Hepatic stellate cell (primary cell): ENCODE measurements around the gene IRAK2.
A peak's percentile ranks its signal among the peaks of the same experiment; 100 is the strongest.

Source experiments
- DNase-seq: peaks from one replicate; pipeline ENCODE4 v3.0.0; 2011; ENCODE audit warnings: low spot score

Gene IRAK2

GRCh38 chr3:10224794-10225665 is 60.3 kb downstream of the IRAK2 start:
- peak; percentile 79 for DNase-seq

DNA sequence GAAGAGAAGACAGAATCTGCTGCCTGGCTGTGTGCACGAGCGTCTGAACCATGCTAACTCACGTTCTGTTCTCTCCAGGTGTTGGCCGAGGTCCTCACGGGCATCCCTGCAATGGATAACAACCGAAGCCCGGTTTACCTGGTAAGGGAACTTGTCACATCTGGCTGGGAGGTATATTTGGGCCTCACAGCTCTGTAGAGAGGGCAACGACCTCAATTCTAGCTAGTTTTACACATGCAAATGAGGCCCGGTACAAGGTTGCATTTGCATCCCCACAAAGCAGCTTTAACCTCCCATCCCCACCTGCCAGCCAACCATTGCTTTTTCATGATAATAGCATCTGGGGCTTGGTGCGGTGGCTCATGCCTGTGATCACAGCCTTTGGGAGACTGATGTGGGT is 61.6 kb downstream of the IRAK2 start:
- DNase-seq, result no peak

DNA sequence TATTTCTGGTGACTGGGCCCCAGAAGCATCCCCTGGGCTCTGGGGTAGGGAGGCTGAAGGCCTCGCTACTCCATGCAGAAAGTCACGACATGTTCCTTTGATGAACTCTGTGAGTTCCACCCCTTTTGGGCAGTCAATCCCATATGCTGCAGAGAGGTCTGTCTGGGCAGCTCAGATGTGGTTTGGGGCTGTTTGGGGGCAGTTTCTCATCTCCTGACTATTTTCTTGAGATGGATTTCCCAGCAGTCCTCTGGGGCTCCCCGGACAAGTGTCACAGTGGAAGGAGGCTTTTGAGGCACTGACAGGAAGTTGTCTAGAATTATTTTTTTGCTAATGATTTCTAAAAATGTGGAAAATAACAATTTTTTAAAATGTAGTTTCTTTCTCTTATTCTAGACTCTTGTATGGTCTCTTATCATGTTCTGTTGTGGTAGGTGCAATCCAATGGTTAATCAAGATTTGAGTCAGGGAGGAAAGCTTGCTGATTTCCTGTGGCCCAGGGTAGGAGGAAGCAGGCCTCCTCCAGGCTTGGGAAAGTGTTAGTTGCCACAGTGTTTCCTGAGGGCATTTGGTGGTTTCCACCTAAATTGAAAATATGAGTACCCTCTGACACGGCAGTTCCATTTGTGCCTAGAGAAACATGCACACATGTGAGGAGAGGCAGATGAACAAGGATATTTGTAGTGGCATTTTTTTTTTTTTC is 63.7 kb downstream of the IRAK2 start:
- no peak for DNase-seq

- DNase-seq, result no peak
These were observed 64.9 kb downstream of the IRAK2 start for GRCh38 chr3:10229576-10229975.

- DNase-seq, result no peak
These were observed 67.4 kb downstream of the IRAK2 start for GRCh38 chr3:10232137-10232536.

DNA sequence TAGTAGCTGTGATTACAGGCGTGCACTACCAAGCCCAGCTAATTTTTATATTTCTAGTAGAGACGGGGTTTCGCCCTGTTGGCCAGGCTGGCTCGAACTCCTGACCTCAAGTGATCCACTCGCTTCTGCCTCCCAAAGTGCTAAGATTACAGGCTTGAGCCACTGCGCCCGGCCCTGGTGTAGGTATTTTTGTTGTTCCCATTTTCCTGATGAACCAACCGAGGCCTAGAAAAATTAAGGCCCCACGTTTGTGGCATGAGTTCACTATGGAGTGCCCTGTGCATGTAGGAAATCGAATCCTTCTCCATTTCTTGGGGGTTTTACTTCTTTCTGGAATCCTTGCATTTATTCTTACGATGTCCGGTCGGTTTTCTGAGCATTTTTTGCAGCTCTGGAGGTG is 69.3 kb downstream of the IRAK2 start:
- no peak for DNase-seq

- no peak for DNase-seq
These were observed 70.0 kb downstream of the IRAK2 start for GRCh38 chr3:10234526-10235230.

GRCh38 chr3:10235551-10235950 is 70.8 kb downstream of the IRAK2 start:
- no peak for DNase-seq

GRCh38 chr3:10238345-10239183 is 73.8 kb downstream of the IRAK2 start:
- no peak for DNase-seq

GRCh38 chr3:10240799-10241198 is 76.1 kb downstream of the IRAK2 start:
- no peak for DNase-seq

DNA sequence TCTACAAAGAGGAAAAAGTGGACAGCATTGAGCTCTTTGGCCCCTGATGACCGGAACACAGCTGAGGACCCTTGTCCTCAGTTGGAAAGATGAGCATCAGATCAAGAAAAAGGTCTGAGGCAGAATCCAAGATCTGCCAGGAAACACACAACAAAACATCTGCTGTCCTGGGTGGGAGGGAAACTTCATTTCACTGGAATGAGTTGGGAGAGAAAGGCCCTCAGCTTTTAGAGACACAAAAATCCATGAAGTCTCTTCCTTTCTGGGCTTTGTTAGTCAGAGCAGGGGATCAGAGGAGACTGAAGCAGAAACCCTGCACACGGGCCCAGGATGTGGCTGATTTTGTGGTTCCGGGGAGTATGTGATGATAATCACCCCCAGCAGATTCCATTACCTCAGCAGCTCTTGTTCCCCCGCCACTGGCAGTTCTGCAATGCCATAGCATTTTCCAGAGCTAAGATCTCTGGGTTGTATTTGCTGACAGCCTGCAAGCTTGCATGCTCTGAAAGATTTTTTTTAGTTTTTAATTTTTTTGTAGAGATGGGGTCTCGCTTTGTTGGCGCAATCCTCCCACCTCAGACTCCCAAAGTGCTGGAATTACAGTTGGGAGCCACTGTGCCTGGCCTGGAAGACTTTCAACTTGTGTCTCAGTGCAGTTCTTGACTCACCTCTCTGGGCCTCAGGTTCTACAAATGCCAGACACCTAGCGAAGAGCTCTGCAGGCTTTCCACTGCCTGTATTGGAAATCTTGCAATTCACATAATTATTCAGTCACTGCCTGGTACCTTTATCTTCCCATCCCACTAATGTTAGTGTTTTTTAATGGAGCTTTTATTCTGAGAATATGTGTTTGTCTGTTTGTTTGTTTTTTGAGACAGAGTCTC is 77.7 kb downstream of the IRAK2 start:
- DNase-seq, result peak; percentile 43

DNA sequence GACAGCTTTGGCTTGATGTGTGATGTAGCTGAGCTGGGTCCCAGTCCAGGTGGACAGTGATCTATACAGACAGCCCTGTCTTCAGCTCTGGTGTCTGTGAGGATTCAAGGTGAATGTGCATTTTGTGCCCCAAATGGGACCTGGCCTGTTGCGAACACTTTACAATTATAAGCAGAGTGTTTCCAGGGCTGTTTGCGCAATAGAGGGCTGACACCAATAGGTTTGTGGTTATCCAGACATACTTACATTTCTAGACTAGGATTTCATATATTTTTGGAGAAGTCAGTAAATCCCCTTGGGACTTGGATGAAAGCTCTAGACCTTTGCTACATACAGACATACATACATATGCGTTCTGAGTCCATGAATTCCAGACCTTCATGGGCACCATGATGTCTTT is 79.3 kb downstream of the IRAK2 start:
- DNase-seq, result no peak

- DNase-seq, result no peak
These were observed 80.5 kb downstream of the IRAK2 start for GRCh38 chr3:10245081-10245712.

GRCh38 chr3:10247679-10248183 is 83.0 kb downstream of the IRAK2 start:
- DNase-seq, result no peak

DNA sequence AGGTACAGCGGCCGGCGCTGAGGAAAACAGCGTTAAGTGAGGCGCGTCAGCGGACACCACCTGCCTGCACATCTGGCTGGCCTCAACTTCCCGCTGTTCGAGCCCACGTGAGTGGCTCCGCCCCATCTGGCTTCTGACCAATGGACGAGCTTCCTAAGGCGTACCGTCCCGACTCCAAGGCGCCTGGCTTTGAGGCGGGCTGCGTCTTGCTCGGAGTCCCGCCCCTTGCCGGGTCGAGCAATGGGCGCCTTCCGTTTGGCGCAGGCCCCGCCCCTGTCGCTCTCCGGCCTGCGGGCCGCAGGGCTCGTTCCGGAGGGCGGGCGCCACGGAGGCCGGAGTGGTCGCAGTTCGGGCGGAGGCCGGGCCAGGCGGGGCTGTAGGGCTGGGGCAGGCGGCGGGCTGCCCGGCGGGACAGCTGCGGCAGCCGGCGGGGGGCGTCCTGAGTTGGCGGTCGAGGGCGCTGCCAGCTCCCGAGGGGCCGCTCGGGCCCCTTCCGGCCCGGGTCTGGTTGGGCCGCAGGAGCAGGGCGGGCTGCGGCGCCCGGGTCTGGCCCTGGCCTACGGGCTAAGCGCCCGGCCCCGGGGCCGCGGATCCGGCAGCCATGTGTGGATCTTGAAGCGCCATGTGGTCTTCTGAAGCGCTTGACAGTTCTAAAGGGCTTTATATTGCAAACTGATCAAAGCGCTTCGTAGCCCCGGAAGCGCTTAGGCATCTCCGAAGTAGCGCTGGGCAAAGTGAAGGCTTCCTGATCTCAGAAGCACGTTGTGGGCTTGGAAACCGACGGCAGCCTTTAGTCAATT is 83.7 kb downstream of the IRAK2 start, which contains the start of gene TATDN2:
Gene TATDN2 (plus strand): TSS at position 276 of the 800 bp plus-strand sequence. CDS start 742 bp downstream, outside the sequence.
- DNase-seq, result peak; percentile 98

DNA sequence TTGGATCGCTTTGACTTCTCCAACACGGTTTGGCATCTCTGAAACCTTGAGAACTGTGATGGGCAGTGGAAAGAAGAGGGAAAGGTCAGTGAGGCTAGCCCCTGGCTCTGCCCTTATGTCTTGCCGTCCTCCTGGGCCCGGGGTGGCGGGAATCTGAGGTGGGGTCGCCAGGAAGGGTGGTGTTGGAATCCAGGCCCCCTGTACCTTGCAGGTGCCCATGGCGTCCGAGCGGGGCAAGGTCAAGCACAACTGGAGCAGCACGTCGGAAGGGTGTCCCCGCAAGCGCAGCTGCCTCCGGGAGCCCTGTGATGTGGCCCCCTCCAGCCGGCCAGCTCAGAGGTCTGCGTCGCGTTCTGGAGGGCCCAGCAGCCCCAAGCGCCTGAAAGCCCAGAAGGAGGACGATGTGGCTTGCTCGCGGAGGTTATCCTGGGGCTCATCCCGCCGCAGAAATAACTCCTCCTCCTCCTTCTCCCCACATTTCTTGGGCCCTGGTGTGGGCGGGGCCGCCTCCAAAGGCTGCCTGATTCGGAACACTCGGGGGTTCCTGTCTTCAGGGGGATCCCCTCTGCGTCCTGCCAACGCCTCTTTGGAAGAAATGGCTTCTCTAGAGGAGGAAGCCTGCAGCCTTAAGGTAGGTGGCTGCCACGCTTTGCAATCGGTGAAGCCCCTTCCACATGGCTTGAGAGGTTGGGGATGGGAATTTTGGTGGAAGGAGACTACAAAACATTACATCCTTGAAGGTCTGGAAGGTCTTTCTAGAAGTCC is 84.4 kb downstream of the IRAK2 start:
- DNase-seq, result peak; percentile 32

- peak; percentile 41 for DNase-seq
These were observed 85.1 kb downstream of the IRAK2 start for GRCh38 chr3:10249833-10250232.

GRCh38 chr3:10251006-10251405 is 86.3 kb downstream of the IRAK2 start:
- no peak for DNase-seq
